HPDE6-E6E7 (cell line): ENCODE measurements around the gene GABRB2.

Source experiments
- DNase-seq: peaks from one replicate; pipeline ENCODE4 v3.0.0; 2011; ENCODE audit warnings: missing footprints; ENCODE audit errors: extremely low spot score

Gene GABRB2

GRCh38 chr5:161471211-161471950 is 75.1 kb downstream of the GABRB2 start:
- no peak for DNase-seq

DNA sequence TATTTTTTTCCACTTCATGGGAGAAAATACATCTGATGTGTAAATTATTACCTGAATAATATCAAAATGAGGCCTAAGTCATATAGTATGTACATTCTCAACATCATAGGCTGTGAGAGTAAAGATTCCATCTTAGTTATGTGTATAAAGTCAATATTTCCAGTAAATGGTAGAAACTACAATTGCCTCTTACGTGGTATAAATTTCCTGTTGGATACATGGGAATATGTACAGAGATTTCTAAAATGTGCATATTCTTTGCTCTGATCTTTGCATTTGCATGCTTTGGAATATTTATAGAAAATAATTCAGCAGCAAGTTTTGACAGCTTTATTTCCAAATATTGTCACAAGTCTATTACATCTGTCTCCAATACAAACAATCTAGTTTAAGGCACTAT is 78.8 kb downstream of the GABRB2 start:
- no peak for DNase-seq

DNA sequence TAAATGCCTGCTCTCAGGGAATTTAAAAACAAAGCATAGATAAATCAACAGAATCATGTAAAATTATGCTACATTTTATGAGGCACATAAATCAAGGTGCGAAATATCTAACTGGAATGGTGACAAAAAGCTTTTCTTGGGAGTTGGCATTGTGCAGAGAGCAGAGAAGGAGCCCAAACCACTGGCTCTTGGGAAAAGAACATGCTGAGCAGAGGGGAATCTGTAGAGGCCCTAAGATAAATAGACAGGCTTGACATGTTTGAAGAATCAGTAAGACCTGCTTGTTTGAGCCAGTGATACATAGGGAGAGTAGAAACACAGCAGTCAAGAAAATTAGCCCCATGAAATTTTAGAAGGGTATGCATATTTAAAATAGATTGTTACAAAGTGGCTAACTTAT is 85.8 kb downstream of the GABRB2 start:
- DNase-seq = no peak

GRCh38 chr5:161446655-161447054 is 99.9 kb downstream of the GABRB2 start:
- no peak for DNase-seq

DNA sequence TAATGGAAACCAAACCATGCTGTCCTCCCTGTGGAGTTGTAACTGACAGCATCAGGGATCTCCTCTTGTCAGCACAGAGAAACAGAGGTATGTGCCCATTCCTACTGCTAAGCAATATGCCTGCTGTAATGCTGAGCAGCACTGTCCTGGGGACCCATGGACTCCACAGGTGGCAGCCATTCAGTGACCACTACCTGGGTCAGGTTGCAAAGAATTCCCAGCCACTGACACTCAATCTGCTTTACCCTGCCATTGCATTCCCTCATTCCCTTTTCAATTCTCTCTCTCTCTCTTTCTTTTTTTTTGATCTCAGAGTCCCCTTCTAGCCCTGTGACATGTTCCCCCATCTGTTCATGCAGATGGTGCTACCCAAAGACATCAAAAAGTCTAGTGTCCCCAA is 104.1 kb downstream of the GABRB2 start:
- no peak for DNase-seq

GRCh38 chr5:161432798-161433197 is 113.7 kb downstream of the GABRB2 start:
- DNase-seq = no peak

- no peak for DNase-seq
Observed at GRCh38 chr5:161431963-161432362, 114.6 kb downstream of the GABRB2 start.

DNA sequence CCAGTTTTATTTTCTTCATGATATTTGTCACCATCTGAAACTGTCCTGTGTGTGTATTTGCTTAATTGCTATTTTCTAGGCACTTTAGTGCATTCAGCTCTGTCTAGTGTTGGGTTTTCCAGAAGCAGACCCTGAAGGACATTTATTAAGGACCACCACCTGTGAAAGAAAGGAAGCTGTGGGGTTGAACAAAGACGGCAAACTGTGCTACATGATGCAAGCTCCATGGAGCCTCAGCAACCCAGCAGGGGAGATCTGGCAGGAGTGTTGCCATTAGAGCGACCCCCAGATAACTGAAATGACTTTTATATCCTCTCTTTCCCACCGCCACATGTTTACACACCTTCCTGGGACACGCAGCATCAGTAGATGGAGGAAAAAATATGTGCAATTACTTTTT is 125.5 kb downstream of the GABRB2 start:
- DNase-seq = no peak

GRCh38 chr5:161420521-161420920 is 126.0 kb downstream of the GABRB2 start:
- no peak for DNase-seq

GRCh38 chr5:161414896-161415295 is 131.6 kb downstream of the GABRB2 start:
- DNase-seq = no peak

- no peak for DNase-seq
Observed at GRCh38 chr5:161414037-161414436, 132.5 kb downstream of the GABRB2 start.

DNA sequence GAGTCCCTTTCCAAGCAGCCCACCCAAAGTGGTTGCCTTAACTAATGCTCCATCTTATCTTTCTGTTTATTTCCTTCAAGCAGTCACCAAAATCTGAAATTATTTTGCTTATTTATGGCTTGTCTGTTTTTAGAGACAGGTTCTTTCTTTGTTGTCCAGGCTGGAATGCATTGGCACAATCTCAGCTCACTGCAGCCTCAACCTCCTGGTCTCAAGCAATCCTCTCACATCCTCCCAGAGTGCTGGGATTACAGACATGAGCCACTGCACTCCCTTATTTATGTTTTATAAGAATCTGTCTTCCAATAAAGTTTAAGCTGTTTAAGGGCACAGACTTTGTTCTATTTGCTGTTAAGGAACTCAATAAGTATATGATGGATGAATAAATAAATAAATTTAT is 133.7 kb downstream of the GABRB2 start:
- no peak for DNase-seq

GRCh38 chr5:161411156-161411555 is 135.4 kb downstream of the GABRB2 start:
- no peak for DNase-seq

GRCh38 chr5:161410640-161411039 is 135.9 kb downstream of the GABRB2 start:
- DNase-seq = no peak

GRCh38 chr5:161409471-161409870 is 137.1 kb downstream of the GABRB2 start:
- DNase-seq = no peak

DNA sequence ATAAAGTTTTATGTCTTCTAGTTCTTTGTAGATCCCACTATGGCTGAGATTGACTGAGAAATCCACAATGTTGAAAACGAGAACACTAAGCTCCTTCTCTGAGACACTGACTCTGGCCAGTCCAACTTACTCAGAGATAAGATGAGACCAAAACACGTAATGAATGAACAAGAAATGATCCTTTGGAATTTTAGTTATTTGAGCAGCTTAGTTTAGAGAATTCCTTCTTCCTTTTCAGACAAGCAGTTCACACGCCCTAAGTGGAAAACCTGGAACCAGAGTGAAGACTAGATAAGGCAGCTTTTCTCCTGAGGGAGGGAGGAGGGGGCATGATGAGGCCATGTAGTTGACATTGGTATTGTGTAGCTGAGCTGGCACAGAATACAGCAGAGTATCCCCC is 139.6 kb downstream of the GABRB2 start:
- no peak for DNase-seq

DNA sequence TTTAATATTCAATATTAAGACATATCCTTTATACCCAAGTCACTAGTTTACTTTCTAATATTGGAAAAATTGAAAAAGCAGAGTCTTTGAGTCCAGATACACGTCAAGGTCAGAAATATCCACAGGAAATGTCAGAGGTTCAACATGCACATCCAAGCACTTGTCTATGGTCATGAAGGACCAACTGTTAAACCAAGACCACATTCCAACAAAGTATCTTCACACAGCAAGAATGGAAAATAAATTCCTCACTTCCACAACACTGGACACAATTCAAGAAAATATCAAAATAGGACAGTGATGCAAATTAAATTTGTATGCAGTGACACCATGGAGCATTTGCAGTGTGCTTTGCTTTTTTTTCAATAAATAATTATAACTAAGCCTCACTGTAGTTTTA is 142.5 kb downstream of the GABRB2 start:
- no peak for DNase-seq

GRCh38 chr5:161403121-161403520 is 143.4 kb downstream of the GABRB2 start:
- no peak for DNase-seq

DNA sequence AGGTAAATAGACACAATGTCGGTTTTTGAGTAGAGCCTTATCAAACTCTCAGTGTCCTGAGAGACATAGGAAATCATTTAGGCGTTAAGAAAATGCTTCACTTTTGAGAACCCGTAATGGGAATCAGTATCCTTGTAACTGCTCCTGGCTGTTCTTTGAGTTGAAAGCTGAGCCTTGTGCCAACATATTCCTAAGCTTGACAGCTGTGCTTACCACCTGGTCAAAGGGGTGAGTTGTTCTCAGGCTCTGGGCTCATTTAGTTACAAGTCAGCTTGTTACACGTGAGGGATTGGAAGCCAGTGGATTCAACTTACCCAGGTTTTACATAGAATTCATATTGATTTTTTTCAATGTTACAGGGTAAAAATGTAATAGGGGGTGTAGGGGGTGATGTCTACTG is 145.9 kb downstream of the GABRB2 start:
- DNase-seq = no peak

DNA sequence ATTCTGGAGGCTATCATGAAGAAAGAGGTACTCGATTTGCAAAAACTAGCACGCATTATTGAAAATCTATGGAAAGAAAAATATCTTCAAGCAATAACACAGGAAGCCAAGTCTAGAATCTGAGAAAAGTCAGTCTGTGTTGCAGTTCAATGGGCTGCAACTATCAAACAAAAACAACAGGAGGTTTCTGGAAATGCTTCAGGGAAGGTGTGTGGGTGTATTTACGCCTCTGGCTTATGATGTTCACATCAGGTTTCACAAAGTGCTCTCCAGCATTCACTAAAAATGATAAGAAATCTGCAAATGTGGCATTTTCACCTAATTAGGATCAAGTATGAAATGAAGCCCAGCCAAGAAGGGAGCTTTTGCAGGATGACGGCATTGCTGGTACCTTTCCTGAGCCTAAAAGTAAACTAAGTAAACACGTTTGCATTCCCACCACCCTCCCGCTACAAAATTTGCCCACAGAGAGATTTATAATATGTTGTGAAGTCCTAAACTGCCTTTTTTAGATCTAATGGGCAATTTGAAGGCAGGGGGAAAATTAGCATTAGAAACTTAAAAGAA is 146.4 kb downstream of the GABRB2 start:
- DNase-seq = no peak

GRCh38 chr5:161397448-161397847 is 149.1 kb downstream of the GABRB2 start:
- DNase-seq = no peak

GRCh38 chr5:161396171-161396570 is 150.4 kb downstream of the GABRB2 start:
- DNase-seq = no peak

GRCh38 chr5:161391724-161392123 is 154.8 kb downstream of the GABRB2 start:
- no peak for DNase-seq

GRCh38 chr5:161391016-161391415 is 155.5 kb downstream of the GABRB2 start:
- DNase-seq = no peak
